NK-92 treated with Interleukin-12 subunit alpha and Interleukin-12 subunit beta, amount 100 ng/mL, for 24 hours (cell line): Measurements from ENCODE around the gene CRACR2A.

ENCODE experiments used
- DNase-seq: peaks from one replicate; lab custom pipeline; 2025; lab: John Stamatoyannopoulos, UW

CRACR2A gene

DNA sequence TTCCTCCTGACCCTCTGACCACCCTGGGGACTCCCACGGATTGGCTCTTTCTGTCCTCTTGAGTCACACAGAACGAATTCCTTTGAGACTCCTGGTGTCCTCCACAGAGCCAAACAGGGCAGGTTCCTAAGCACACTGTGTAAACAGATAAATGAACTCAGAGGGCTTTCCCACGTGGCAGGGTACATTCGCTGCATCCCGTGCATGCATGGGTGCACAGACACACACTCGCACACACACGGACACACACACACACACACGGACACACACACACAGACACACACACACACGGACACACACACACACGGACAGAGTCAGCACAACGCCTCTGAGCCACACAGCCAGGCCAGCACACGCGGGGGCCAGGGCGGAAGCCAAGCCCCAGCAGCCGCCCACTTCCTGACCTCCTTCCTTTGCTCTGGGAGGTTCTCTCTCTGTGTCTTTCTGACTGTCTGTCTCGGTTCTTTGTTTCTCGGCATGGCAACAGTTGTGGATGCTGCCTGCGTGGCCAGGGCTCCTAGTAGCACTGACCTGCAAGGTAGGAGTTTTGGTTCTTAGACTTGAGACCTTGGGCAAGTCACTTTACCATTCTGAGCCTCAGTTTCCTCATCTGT is 706 bp downstream of the CRACR2A start:
- peak; percentile 35 for DNase-seq

DNA sequence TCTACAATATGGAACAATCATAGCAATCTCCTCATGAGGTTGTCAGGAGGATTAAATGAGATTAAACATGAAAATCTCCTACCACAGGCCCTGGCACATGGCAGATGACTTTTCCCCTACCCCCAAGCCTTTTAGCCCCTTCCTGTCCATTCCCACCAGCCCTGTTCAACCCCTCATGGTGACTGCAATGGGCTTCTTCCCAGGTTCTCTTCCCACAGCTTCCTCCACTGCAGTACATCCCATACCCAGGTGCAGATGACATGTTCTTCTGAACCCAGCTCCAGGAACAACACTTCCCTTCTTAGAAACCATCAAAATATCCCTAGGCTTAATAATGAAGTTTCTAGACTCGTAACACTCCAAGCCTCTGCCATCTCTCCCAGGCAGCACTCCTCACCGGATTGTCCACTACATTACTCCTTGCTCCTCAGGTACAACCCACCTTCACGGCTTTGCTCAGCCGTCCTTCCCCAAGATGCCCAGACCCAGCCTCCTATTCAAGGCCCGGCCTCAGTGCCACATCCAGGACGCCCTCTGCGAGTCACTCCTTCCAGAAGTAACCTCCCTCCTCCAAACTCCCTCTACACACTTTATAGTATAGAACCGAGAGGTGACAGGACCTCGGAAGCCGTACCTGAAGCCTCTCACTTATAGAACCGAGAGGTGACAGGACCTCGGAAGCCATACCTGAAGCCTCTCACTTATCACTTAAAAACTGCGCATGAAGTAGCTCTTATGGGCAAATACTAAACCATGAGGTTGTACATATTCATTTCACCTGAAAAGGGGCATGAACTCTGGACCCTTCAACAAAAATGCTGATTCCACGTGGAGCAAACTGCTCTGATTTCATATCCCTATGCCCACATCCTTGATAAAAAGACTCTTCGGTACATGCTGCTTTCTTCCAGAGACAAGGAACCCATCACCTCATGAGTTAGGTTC is 1.5 kb downstream of the CRACR2A start:
- no peak for DNase-seq

DNA sequence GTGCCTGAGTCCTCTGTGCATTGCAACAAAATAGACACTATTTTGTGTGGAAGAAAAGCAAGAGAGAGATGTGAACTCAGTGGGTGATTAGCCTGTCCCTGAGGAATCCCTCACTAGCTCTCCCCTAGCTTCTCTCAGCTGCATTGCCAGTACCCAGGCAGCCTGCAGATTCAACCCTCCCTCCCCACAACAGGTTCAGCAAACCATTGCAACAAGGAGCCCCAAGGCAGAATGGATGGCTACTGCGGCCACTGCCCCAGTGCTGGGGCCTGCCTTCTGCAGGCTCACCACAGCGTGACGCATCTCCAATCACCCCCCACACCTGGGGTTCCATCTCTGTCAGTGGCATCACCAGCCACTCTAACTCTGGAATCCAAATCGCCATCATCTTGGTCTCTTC is 2.3 kb downstream of the CRACR2A start:
- DNase-seq = no peak

DNA sequence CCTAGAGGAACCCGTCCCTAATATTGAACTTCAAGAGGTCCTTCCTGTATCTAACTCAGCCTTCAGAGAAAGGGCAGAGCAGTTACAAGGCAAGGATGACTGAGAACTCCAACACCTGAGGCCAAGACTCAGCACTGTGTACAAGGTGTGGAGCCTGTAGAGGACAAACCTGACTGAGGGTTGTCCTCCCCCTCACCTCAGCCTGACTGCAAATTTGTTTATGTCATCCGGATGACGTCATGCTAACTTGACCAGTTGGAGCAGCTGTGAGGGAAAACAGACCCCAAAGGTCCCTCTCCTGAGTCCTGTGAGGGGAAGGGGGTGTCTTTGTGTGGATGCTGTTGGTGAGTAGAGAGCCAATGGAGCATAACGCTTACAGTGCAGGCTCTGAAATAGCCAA is 4.3 kb downstream of the CRACR2A start:
- DNase-seq = no peak

DNA sequence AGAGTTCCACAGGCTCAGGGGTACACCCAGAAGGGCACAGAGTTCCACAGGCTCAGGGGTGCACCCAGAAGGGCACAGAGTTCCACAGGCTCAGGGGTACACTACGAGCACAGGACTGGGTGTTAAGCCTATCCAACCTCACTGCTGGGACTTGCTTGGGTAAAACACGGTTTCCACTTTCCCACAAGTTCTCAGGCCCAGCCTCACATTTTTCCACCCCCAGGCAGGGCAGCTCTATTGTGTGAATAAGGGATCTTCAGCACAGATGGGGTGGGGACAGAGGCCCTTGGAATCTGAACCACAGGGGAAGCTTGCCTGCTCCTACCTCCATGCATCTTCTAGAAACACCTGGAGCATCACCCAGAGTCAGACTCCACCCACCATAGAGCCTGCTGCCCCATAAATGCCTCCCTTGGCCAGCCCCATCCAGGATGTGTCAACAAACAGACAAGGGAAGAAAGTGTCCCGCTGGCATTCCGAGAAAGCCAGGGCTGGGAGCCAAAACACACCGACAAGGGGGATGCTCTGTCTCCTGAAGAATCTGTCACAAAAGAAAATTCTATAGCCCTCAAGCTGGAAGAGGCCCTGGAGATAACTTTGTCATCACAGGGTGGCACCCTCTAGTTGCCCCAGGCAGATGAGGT is 4.8 kb downstream of the CRACR2A start:
- DNase-seq = no peak

DNA sequence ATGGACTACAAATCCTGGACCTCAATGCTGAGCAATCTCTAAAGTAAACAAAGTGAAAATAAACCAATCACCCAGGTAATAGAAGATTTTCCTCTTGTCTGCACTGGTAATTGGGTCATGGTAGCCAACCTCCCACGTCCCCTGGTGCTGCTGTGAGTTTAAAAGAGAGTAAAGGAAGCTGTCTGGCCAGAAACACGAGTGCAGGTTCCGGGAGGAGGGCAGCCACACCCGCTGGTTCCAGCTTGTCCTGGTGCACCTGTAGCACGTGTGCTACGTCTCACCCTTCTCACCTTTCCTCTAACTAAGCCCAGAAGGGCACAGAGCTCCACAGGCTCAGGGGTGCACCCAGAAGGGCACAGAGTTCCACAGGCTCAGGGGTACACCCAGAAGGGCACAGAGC is 5.4 kb downstream of the CRACR2A start:
- DNase-seq = no peak

DNA sequence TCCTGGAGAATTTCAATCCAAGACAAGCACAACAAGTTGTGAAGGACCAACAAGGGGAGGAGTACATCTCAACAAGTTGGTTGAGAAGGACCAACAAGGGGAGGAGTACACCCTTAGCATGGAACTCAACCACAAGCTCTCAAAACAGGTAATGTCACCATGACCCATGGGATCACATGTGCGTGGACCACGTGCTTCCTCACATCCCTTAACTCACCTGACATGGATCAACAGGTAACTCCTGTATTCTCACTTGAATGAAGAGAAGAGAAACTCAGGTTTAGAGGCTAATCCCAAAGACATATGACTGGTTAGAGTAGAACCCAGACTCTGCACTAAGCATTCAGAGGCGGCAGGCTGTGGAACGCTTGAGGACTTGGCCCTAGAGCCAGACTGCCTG is 6.2 kb downstream of the CRACR2A start:
- DNase-seq = no peak

DNA sequence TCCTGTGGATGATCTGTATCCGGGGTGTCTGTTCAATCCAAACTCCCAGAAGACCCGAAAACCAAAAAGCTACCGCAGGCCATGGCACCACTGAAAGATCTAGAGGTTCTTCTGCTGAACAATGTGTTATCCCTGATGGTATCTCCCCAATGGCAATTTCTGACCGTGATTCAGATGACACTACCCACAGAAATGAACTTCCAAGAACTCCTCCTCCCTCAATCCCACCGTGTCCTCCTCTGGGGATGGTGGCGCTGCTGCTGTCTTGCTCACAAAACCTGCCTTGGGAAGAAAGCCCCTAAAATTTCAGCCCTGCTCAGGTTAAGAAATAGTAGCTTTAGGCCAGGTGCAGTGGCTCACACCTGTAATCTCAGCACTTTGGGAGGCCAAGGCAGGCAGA is 7.8 kb downstream of the CRACR2A start:
- DNase-seq = no peak

DNA sequence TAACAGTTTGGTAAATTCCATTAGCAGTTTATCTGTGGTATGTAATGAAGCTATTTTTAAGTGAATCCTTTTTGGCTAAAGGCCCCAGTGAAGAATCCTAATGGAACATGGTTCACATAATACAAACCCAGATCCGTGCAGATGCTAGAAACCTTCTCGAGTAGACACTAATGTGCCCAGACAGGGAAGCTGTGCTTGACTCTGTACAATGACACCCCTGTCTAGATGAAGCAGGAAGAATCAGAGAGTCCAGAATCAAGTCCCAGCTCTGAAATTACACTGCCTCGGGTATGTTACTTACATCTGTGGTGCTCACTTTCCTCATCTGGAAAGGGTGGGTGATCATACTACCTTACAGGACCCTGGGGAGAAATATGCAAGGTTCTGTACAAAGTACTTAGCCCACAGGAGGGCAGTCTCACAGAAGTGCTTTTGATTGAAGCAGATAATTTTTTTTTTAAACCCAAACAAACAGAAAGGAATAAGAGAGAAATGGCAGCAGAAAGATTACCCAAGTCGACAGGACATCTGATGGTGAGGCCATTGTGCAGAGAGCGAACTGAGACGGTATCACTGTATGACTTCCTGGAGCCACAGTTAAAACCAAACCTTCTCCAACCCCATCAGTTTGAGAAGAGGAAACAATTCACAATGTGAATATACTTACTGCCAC is 8.5 kb downstream of the CRACR2A start:
- DNase-seq = no peak

DNA sequence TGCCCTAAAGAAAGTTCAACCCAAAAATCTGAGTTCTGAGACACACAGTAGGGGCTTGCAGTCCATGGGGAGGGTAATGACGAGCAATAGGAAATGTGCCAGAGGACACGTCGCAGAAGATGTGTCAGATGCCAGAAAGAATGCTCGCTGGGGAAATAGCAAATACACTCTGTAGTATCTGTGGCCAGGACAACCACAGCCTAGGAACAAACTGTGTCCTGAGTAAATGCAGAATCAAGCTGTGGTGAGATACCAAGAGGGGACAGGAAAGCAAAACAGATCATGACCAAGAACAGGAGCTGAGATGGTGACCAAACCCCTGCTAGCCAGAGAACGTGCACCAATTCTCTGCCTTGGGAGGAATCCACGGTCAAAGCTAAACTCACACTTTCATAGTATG is 9.1 kb downstream of the CRACR2A start:
- DNase-seq = no peak

DNA sequence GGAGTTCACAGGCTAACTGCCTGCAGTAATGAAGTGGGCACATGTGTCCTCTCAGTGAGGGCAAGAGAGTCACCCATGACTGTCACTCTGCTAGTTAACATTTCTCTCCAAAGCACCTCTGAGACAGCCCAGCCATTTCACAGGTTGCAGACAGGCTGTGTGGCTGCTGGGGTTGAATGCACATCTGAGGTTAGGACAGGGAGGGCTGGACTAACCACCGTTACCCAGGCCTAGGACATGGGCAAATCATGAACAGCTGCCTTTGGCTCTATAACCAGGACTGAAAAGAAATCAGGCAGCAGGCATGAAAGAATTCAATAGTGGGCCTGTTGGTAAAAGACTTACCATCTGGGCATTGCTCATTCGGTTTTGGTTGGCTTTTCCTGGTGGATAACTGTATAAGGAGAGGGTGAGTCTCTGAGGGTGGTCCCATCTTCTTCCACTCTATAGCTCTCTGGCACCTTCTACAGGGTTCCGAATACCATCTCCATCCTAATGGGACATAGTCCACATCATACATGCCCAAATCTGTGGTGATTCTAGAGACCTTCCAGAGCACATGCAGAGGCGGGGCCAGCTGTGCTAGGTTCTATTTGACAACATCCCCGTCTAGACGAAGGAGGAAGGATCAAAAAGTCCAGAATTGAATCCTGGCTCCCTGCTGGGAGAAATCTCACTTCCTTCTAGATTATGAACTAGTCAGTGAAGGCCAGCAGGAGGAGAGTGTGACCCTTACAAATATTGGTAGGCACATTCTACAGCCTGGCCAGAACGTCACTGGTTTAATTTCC is 10.8 kb downstream of the CRACR2A start:
- DNase-seq = no peak

DNA sequence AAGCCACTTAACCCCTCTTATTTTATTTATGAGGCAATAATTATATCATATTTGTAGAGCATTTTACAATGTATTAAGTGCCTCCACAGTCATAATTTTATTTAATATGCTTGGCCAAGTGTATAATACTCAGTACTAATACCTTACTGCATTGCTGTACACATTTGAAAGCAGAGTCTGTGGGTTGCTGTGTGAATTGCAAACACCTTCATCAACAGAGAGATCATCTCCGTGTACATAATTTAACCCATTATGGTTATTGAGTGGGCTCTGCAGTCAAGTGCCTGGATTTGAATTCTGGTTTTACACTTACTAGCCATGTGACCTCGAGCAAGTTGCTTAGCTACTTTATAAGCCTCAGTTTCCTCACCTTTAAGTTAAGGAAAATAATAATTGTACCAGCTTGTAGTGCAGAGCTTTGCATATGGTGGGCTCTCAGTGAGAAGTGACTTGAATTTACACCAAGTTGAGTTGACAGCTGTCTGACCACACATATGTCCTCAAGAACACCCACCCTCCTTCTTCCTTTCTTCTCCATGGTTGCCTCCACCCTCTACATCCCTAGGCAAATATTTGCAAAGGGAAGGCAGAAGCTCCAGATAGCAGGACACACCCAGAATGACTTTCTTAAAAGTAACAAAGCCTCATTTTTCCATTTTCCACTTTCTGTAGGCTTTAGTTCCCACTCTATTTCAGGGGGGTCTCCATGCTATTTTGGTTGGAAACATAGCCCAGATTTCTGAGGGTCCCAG is 12.3 kb downstream of the CRACR2A start:
- DNase-seq = no peak

DNA sequence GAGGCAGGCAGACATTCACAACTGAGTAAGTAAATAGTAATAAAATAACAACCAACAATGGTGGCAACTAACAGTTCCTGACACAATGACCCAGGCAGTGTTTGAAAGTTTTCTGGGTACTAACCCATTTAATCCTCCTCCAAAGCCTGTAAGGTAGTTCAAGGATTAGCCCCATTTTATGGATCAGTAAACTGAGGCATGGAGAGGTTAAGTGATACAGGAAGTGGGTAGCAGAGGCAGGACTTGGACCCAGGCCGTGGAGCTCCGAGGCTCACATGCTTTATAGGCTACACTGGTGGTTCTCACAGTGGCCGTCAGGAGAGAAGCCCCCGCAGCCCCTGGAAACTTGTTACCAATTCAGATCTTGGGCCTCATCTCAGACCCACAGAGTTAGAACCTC is 17.5 kb downstream of the CRACR2A start:
- no peak for DNase-seq

DNA sequence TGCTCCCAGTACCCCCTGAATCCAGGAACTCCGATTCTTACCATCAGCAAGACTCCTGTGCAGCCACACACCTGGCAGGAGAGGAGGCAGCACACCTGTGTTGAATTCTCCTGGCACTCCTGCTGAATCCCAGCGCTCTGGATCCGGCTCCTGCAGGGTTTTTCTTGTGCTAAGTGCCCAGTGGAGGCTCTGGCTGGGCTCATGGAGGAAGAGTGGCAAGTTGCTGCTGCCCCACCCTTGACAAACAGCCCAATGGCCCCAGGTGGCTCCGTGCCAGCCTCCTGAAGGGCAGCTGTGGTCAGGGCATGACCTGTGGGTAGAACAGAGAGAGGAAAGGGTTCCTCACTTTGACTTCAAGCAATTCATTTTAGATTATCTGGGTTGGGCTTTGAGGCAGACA is 20.0 kb downstream of the CRACR2A start:
- no peak for DNase-seq

DNA sequence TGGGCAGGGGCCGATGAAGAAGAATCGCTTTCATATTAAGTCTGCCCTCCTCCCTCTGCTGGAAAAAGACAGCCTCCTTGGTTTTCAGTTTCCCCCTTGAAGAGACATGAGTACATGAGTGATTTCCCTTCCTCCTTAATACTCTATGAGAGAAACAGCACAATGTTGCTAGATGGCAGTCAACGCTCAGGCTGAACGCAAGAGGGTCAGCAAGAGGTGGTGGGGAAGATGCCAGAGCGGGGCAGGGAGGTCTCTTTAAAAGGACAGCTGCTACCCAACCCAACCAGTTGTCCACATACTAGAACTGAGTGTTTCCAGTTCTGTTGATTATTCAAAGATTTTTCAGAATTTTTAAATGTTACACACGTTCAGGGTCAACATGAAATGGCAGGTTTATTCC is 22.8 kb downstream of the CRACR2A start:
- DNase-seq = no peak

DNA sequence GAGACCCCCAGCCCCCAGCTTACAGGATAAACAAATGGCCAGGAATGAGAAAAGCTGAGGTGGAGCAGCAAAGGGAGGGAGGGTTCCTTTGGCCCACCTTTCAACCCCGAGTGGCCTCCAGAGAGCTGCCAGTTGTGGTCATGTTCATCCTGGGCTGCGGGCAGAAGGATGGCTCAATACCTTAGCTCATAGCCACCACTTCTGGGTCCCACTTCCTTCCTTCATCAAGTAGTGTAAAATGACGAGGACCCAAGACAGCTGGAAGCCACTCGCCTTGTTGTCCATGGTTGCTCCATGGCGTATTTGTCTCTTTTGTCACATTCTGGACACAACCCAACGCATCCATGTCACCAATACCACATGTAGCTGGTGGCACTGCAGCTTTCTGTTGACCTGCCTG is 24.2 kb downstream of the CRACR2A start:
- peak; percentile 50 for DNase-seq

DNA sequence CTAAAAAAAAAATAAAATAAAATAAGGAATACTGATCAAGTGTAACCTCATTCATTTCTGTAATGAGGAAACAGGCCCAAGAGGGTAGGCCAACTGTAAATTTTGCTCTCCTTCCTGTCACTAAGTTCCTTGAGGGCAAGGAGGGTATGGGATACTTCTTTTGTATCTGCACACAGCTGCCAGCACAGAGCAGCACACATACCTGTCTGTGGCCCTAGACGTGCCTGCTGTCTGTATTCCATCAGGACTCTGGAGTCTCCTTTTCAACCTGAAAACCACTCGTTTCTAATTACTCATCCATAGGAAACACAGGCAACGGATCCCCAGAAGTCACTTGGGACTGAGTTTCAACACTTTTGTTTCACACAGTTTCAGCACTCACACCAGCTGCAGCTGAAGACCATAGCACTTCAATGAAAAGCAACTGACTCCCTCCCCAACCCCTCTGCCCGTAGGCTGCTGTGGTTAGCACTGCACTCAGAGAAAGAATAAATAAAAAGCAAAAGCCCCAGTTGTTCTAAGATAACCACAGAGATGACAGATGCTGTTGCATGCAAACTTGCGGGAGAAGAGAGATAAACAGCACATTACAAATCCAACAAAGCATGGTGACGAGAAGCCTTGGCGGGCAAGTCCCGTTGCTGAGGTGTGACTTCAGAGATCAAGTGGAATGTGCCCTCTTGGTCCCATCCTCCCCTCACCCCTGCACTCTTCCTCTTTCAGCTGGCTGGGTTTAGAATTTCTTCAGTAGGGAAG is 24.9 kb downstream of the CRACR2A start:
- DNase-seq = peak; percentile 36

DNA sequence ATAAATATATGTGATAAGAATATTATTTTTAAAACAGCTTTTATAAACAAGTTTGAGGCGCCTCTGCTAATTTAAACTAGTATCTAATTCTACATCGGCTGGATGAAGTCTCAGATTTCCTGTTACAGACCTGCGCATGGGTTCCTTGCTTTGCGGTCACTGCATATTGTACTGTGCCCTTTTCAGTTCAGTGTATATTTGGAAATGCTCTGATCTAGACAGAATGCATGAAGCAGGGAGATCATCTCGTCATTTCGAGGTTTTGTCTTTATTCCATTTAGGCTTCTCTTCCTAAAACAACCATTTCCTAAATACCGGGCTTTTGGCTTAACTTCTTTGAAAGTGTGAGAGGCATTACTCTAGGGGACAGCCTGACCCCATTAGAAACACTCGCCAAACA is 25.6 kb downstream of the CRACR2A start:
- DNase-seq = no peak

DNA sequence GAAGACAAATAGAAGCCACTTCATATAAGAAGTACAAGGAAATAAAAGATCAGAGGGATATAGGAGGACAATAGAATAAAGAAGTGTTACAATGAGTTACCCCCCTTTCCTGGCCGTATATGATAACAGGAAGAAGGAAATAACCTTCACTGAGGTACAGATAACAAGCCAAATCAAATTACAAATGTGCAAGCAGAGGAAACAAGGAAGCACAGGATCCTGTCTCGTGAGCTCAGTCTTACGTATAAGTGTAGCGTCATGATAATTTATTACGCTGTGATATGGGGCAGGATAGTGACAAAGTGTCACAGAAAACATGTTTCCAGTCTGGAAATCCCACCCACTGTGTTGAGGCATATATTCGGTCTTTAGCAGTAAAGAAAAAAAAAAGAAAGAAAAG is 26.5 kb downstream of the CRACR2A start:
- no peak for DNase-seq

DNA sequence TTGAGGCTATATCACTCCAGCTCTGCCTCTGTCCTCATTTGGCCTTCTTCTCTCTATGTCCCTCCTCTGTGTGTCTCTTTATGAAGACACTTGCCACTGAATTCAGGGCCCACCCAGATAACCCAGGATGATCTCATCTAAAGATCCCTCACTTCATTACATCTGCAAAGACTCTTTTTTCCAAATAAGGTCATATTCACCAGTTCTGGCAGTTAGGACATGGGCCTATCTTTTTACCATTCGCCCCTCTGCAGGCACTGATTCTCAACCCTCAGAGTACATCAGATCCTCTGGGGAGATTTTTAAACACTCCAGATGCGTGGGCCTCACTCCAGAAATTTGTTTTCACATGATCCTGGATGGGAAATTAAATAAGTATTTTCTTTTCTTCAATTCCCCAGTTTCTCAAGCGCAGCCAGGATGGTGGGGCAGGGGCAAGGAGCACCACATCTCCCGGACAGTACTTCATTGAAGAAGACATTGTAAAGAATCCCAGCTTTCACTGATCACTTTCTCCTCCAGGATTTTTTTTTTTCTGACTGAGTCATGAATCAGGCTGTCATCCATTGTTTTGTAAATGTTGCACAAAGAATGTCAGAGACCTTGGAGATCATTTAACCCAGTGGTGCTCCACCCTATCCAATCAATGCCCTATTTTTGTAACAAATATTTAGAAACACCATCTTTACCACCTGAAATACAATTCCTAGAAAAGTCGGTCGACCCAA is 27.4 kb downstream of the CRACR2A start:
- DNase-seq = no peak
